Natural killer cell (primary cell): ENCODE data around the gene DARS1. TPM values are rescaled to one million over a fixed set of nuclear protein-coding genes. Genes with fewer than 3 reads are reported as not detected.
A peak's percentile ranks its signal among the peaks of the same experiment; 100 is the strongest.

Experiments
- ATAC-seq, 3 donors: fragments of 150-1000 bp in 2 of 3; fragments of 200-7000 bp in 1 of 3; cut with Tn5 transposase; 1 replicate in 1 of 3; 2 replicates in 2 of 3; pipeline ENCODE4 v1.10.0; 2021; ENCODE audit warnings: mild to moderate bottlenecking in 2 of 3, moderate library complexity in 2 of 3
- DNase-seq, 2 donors: peaks; one replicate each; pipeline versions ENCODE4 v3.0.0 to v3.0.0-alpha.2; 2013 to 2021; ENCODE audit warnings: mixed read lengths in 1 of 2
- H3K27ac ChIP-seq: one replicate; pipeline ENCODE4 v1.5.1; 2013; ENCODE audit warnings: mild to moderate bottlenecking, low read length
- H3K27me3 ChIP-seq: one replicate; pipeline ENCODE4 v1.6.1; 2013; ENCODE audit warnings: low read length; ENCODE audit not compliant: control insufficient read depth, insufficient read depth
- H3K36me3 ChIP-seq: one replicate; pipeline ENCODE4 v1.6.1; 2013; ENCODE audit warnings: low read length; ENCODE audit not compliant: control insufficient read depth, insufficient read depth
- H3K4me1 ChIP-seq: one replicate; pipeline ENCODE4 v1.6.1; 2013; ENCODE audit warnings: low read length; ENCODE audit not compliant: control insufficient read depth, insufficient read depth
- H3K4me3 ChIP-seq: one replicate; pipeline ENCODE4 v1.5.1; 2013; ENCODE audit warnings: low read length
- H3K9me3 ChIP-seq: one replicate; pipeline ENCODE4 v1.6.1; 2013; ENCODE audit warnings: low read length; ENCODE audit not compliant: control insufficient read depth, insufficient read depth
- H3K27ac Mint-ChIP-seq, 2 donors: one replicate each; pipeline ENCODE4 v1.8.0; 2022; ENCODE audit warnings: mild to moderate bottlenecking in 2 of 2, mixed read lengths in 2 of 2, moderate library complexity in 1 of 2
- H3K27me3 Mint-ChIP-seq, 2 donors: one replicate each; pipeline ENCODE4 v1.8.0; 2022; ENCODE audit warnings: low read depth in 2 of 2, mixed read lengths in 2 of 2
- H3K36me3 Mint-ChIP-seq: one replicate; pipeline ENCODE4 v1.8.0; 2022; ENCODE audit warnings: mixed read lengths
- H3K4me1 Mint-ChIP-seq, 2 donors: one replicate each; pipeline ENCODE4 v1.8.0; 2022; ENCODE audit warnings: mixed read lengths in 2 of 2
- H3K4me3 Mint-ChIP-seq: one replicate; pipeline ENCODE4 v1.8.0; 2022; ENCODE audit warnings: mild to moderate bottlenecking, moderate library complexity, mixed read lengths
- H3K9me3 Mint-ChIP-seq, 2 donors: one replicate each; pipeline ENCODE4 v1.8.0; 2022; ENCODE audit warnings: mixed read lengths in 2 of 2
- WGBS: methylation state at CpG from one replicate; pipeline ENCODE4 v1.1.7; 2013; ENCODE audit warnings: missing lambda C conversion rate; ENCODE audit not compliant: insufficient coverage; 5-methylcytosine and 5-hydroxymethylcytosine counted together
- intact Hi-C: fragments of 100-400 bp; cut with micrococcal nuclease; formaldehyde crosslinking; loops from one replicate; pipeline ENCODE4 v1.14.2; 2022
- total RNA-seq, 4 donors: library from RNA; stranded (reverse); fragments of 120-200 nt in 1 of 4; gene quantifications; one replicate each; pipeline versions ENCODE4 v1.2.3 to v1.2.4, GENCODE V29; 2013 to 2022
- TF ChIP-seq, protein P1 (sequence below): fragments of 200-600 bp; IDR thresholded peaks from one replicate; pipeline ENCODE4 v1.8.0; 2022; ENCODE audit warnings: antibody characterized with exemption

Gene DARS1
- total RNA-seq, 3 donors from 2014 or later (not counting 1 experiment from before 2014, with no cell fraction given), result 28.4 to 31.3 (median 30.3) TPM

DNA sequence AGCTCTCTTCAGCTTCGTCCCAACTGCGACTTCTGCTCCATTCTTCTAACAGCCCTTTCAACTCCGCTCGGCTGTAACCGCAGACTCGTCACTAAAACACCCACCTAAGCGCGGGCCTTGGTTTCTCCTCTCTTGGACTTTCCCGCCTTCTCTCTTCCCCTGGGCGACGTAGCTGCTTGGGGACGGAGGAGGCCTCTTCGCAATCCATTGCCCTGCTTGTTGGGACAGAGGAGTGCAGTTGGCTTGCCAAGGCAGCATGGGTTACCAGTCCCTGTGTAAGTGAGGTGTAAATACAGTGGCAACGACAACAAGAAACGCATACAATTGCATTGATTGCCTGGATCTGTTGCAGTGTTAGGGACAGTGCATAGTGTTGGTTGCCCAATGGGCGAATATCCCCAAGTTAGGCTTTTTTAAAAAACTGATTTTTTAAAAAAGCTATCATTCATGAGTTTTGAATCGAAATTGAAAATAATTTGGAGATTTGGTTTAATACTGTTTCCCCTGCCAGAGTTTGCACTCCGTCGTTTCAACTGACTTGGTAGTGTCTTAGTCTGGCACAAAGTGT lies 484 bp upstream of the DARS1 start:
- TF ChIP-seq, protein P1, sequence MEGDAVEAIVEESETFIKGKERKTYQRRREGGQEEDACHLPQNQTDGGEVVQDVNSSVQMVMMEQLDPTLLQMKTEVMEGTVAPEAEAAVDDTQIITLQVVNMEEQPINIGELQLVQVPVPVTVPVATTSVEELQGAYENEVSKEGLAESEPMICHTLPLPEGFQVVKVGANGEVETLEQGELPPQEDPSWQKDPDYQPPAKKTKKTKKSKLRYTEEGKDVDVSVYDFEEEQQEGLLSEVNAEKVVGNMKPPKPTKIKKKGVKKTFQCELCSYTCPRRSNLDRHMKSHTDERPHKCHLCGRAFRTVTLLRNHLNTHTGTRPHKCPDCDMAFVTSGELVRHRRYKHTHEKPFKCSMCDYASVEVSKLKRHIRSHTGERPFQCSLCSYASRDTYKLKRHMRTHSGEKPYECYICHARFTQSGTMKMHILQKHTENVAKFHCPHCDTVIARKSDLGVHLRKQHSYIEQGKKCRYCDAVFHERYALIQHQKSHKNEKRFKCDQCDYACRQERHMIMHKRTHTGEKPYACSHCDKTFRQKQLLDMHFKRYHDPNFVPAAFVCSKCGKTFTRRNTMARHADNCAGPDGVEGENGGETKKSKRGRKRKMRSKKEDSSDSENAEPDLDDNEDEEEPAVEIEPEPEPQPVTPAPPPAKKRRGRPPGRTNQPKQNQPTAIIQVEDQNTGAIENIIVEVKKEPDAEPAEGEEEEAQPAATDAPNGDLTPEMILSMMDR, result no peak
- H3K9me3 ChIP-seq, result no peaks in the 10 kb centered on the region
- Mint-ChIP-seq H3K4me3 (peak overlapping the region; percentile 95), H3K9me3 (no peaks in the 10 kb centered on the region), H3K4me1 (peaks cover 18 to 22% of the 10 kb centered on the region in 2 donors), H3K36me3 (no peaks in the 10 kb centered on the region), H3K27ac (peak overlapping the region; percentile 87 to 93), H3K27me3 (no peaks in the 10 kb centered on the region)
- peaks cover 7% of the 10 kb centered on the region for H3K4me1 ChIP-seq
- peak overlapping the region; percentile 88 for H3K4me3 ChIP-seq
- ATAC-seq (peak; percentile 57 to 63 (median 58)), DNase-seq (peak in 1 of 2 donors; percentile 89)
- WGBS, result 20% methylated on average over 19 of the region's 19 CpGs
- H3K27me3 ChIP-seq, result no peaks in the 10 kb centered on the region
- peaks cover 3% of the 10 kb centered on the region for H3K36me3 ChIP-seq
- intact Hi-C loops, result loop anchor here (1.0 to 2.0 kb wide), 2 partner anchors 23 to 146 kb away; no protein-coding TSS in a partner anchor
- peak overlapping the region; percentile 97 for H3K27ac ChIP-seq

DNA sequence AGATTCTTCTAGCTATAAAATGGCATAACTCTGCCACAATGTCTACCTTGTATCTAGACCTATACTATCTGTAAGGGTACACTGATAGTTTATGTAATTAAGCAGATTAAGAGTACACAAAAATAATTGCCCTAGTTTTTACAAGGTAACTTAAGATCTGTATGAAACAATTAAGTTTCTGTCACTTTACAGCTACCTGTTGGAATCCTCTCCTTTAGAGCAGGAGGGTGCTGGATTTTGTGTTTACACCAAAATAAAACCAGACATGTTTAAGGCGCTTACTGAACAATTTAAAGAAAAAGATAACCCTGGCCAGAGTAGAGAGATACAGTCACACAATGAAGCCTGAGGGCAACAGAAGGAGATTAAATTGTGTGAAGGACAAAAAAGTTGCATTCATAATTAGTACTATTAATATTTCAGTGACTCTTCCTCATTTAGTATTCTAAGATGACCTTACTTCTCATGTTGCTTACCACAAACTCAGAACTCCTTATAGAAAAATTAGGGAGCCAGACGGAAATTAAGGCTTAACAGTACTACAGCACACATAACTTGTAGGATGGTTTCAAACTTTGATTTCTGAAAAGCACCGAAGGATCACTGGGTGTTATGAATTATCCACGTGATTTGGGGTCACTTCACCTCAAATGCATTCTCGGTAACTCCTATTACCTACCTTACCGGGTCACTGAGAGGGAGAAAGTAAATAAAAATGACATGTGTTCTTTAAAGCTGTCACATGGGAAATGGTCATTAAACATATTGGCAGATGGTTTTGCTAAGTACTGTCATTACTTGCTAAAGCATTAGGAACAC lies 1.0 kb downstream of the DARS1 start:
- no peaks in the 10 kb centered on the region for H3K9me3 Mint-ChIP-seq
- peak; percentile 1 to 7 (median 4) for ATAC-seq
- H3K4me3 Mint-ChIP-seq, result peak overlapping the region; percentile 95
- intact Hi-C loops, result loop anchor here (1.0 to 2.0 kb wide), 2 partner anchors 24 to 148 kb away; no protein-coding TSS in a partner anchor
- peaks cover 25 to 33% of the 10 kb centered on the region in 2 donors for H3K4me1 Mint-ChIP-seq
- Histone ChIP-seq H3K4me1 (peaks cover 7% of the 10 kb centered on the region), H3K27ac (peak overlapping the region; percentile 97), H3K27me3 (no peaks in the 10 kb centered on the region), H3K4me3 (peak overlapping the region; percentile 88), H3K36me3 (peaks cover 4% of the 10 kb centered on the region), H3K9me3 (no peaks in the 10 kb centered on the region)
- H3K27me3 Mint-ChIP-seq, result no peaks in the 10 kb centered on the region
- DNase-seq, result no peak
- H3K27ac Mint-ChIP-seq, result peak overlapping the region; percentile 87 to 93
- WGBS, result 0% methylated on average over 2 of the region's 6 CpGs
- TF ChIP-seq, protein P1, result no peak
- no peaks in the 10 kb centered on the region for H3K36me3 Mint-ChIP-seq

DNA sequence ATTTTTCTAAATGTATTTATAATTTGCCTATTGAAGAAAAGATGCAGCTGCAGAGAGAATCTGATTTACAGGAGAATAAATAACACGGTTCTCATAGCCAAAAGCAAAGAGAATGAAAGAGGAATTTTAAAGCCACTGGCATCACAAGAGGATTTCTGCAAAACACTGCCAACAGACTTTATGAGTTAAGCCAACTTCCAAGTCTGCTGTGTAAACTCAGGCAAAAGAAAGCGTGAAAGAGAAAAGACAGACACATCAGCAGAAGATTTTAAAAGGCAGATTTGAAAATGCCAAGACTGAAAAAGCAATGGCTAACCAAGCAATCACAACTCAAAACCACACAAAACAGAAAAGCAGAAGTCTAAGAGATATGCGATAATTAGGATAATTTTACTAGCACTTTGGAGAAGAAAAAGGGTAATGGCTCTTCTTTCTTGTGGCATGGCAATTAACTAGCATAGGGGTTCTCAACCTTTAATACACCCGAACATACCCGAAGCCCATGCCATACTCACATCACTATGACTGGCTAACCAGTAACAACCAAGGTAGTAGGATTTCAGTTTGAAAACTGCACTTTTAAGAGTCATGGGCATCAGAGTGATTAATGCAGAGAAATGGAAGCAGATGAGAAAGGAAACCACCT lies 4.9 kb downstream of the DARS1 start:
- 72% methylated on average over 3 of the region's 5 CpGs for WGBS
- H3K27ac ChIP-seq, result no peak overlapping the region
- Mint-ChIP-seq H3K9me3 (no peaks in the 10 kb centered on the region), H3K27ac (peak overlapping the region in 1 of 2 donors; percentile 8), H3K4me1 (peaks cover 23 to 28% of the 10 kb centered on the region in 2 donors), H3K4me3 (no peak overlapping the region), H3K27me3 (no peaks in the 10 kb centered on the region), H3K36me3 (peaks cover 14% of the 10 kb centered on the region)
- ATAC-seq (no peak), DNase-seq (no peak)
- H3K9me3 ChIP-seq, result no peaks in the 10 kb centered on the region
- no peaks in the 10 kb centered on the region for H3K27me3 ChIP-seq
- intact Hi-C loops, result no loop called here
- H3K4me1 ChIP-seq, result no peaks in the 10 kb centered on the region
- peaks cover 27% of the 10 kb centered on the region for H3K36me3 ChIP-seq
- TF ChIP-seq, protein P1, result no peak
- H3K4me3 ChIP-seq, result no peak overlapping the region
